Fibroblast of villous mesenchyme (primary cell): ENCODE data around the gene WFDC12. TPM values are rescaled to one million over a fixed set of nuclear protein-coding genes. Genes with fewer than 3 reads are reported as not detected.

Experiments used
- DNase-seq: peaks from one replicate; pipeline ENCODE4 v3.0.0-alpha.2; 2010; ENCODE audit warnings: low read depth
- H3K4me3 ChIP-seq: 2 replicates; pipeline ENCODE4 v1.5.1; 2011; ENCODE audit warnings: low read depth, mild to moderate bottlenecking, low read length
- total RNA-seq: library from RNA; depleted of rRNA; stranded (reverse); fragments of >200 nt; gene quantifications from 2 replicates; pipeline ENCODE4 v1.2.3, GENCODE V29; 2012
- TF ChIP-seq, protein P1 (sequence below): IDR thresholded peaks from 2 replicates; pipeline ENCODE4 v1.5.1; 2012; ENCODE audit warnings: low read depth, mild to moderate bottlenecking, low read length; ENCODE audit not compliant: insufficient read depth

WFDC12 gene
- total RNA-seq, 1 donor = not detected

DNA sequence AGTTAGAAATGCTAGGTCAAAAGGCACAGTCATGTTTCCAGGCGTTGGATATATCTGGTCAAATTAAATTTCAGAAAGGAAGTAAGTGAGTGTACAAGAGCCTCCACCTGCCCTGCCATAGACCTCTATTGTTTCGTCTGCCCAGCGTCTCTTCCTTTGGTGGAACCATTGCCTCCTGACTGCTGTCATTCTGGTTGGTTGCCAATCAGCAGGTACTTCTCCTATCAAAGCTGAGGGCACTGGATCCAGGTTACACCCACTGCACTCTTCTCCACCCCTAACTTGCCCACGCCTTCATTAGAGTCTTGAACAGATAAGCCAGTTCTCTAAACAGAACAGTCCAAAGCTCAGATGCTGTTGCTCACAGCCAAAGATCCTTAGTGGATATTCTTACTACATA is 6.7 kb downstream of the WFDC12 start:
- DNase-seq = no peak
- TF ChIP-seq, protein P1, sequence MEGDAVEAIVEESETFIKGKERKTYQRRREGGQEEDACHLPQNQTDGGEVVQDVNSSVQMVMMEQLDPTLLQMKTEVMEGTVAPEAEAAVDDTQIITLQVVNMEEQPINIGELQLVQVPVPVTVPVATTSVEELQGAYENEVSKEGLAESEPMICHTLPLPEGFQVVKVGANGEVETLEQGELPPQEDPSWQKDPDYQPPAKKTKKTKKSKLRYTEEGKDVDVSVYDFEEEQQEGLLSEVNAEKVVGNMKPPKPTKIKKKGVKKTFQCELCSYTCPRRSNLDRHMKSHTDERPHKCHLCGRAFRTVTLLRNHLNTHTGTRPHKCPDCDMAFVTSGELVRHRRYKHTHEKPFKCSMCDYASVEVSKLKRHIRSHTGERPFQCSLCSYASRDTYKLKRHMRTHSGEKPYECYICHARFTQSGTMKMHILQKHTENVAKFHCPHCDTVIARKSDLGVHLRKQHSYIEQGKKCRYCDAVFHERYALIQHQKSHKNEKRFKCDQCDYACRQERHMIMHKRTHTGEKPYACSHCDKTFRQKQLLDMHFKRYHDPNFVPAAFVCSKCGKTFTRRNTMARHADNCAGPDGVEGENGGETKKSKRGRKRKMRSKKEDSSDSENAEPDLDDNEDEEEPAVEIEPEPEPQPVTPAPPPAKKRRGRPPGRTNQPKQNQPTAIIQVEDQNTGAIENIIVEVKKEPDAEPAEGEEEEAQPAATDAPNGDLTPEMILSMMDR = no peak
- no peak overlapping the region for H3K4me3 ChIP-seq

DNA sequence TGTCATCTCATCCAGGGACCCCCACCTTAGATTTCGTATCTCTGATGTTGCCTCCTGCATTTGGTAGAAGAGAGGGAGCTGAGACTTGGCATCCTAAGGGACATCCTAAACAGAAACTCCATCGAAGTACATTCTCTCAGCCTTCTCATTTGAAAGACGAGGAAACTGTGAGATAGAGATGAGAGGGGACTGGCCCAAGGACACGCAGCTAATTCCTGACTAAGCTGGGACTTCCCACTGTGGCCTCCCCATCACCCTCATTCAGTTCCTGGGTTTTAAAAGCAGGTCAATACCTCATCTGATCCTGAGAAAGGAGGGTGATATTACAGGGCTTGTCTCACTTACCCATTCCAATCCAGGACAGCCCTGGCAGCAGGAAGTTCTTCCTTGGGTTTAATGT is 8.4 kb downstream of the WFDC12 start:
- no peak overlapping the region for H3K4me3 ChIP-seq
- DNase-seq = no peak
- TF ChIP-seq, protein P1 = no peak

DNA sequence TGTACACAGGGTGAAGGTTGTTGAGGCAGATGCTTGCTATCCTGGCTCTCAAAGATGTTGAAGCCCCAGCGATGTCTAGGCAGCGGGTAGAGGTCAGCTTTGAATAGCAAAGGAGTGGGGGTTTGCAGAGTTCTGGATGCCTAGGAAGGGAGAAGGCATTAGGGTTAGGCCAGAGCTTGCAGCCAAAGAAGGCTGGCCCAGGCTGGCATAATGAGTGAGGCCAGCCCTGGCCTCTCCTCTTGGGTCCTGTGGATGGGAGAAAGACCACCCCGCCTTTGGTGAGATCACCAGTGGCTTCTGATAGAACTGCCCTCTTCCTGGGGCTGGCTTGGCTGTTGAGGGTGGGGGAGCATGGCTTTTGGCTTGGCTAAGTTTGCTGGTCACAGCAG is 8.9 kb downstream of the WFDC12 start:
- TF ChIP-seq, protein P1 = no peak
- no peak overlapping the region for H3K4me3 ChIP-seq
- no peak for DNase-seq

GRCh38 chr20:45114465-45115385 is 9.5 kb downstream of the WFDC12 start, which contains the start of gene WFDC5:
Gene WFDC5 (minus strand): TSS chr20:45115174. CDS start chr20:45115083, 91 bp downstream.
- no peak for DNase-seq
- TF ChIP-seq, protein P1 = no peak
- H3K4me3 ChIP-seq = no peak within 1 kb of the TSS

DNA sequence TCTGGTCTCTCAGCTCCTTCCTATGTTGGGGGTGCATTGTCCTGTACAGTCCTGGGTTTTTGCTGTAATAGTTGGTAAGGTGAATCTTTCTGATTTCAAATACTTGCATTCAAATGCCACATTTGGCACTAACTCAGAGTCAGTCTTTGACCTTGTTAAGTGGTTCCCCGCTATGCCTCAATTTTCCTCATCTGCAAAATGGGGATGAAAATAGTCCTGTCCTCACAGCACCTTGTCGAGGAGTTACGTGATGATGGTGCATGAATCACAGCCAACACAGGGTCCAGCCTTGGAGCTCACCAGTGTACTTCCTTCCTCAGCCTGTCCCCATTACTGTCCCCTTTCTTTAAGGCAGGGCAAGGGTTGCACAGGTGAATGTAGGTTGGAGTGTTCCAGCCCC is 10.4 kb downstream of the WFDC12 start:
- DNase-seq = no peak
- TF ChIP-seq, protein P1 = no peak
- H3K4me3 ChIP-seq = no peak overlapping the region

GRCh38 chr20:45112754-45113153 is 11.5 kb downstream of the WFDC12 start:
- TF ChIP-seq, protein P1 = no peak
- no peak for DNase-seq
- no peak overlapping the region for H3K4me3 ChIP-seq
